GM23338 (cell line): ENCODE results near the gene MVB12B. TPM values are rescaled to one million over a fixed set of nuclear protein-coding genes. Genes with fewer than 3 reads are reported as not detected.

Experiments used
- ATAC-seq: fragments of 200-7000 bp; cut with Tn5 transposase; 3 replicates; pipeline ENCODE4 v1.9.1; 2020
- DNase-seq: peaks from one replicate; pipeline ENCODE4 v3.0.0-alpha.2; 2015; ENCODE audit warnings: low spot score
- H2AFZ ChIP-seq: fragments of 200-600 bp; sonication (generic); 2 replicates; pipeline ENCODE4 v1.8.0; 2016; ENCODE audit warnings: antibody characterized with exemption, mild to moderate bottlenecking, moderate library complexity
- H3F3A ChIP-seq: fragments of 200-600 bp; sonication (generic); replicated peaks from 2 replicates; pipeline ENCODE4 v1.8.0; 2017; ENCODE audit warnings: antibody characterized with exemption, mixed run types, low read depth
- H3K27ac ChIP-seq: fragments of 200-600 bp; sonication (generic); 2 replicates; pipeline ENCODE4 v1.6.1; 2016; ENCODE audit warnings: low read depth
- H3K27me3 ChIP-seq: fragments of 200-600 bp; sonication (generic); 2 replicates; pipeline ENCODE4 v1.8.0; 2016; ENCODE audit warnings: mild to moderate bottlenecking, mixed run types, moderate library complexity; ENCODE audit not compliant: insufficient read depth
- H3K36me3 ChIP-seq: fragments of 200-600 bp; sonication (generic); 2 replicates; pipeline ENCODE4 v1.8.0; 2016; ENCODE audit warnings: mild to moderate bottlenecking; ENCODE audit not compliant: insufficient read depth
- H3K4me1 ChIP-seq: fragments of 200-600 bp; sonication (generic); 2 replicates; pipeline ENCODE4 v1.8.0; 2016; ENCODE audit warnings: mild to moderate bottlenecking, moderate library complexity; ENCODE audit not compliant: insufficient read depth
- H3K4me2 ChIP-seq: fragments of 200-600 bp; sonication (generic); 2 replicates; pipeline ENCODE4 v1.7.1; 2017; ENCODE audit warnings: mixed run types
- H3K4me3 ChIP-seq: fragments of 200-600 bp; sonication (generic); 2 replicates; pipeline ENCODE4 v1.6.1; 2016; ENCODE audit warnings: mixed run types
- H3K79me2 ChIP-seq: fragments of 200-600 bp; sonication (generic); replicated peaks from 2 replicates; pipeline ENCODE4 v1.8.0; 2017; ENCODE audit warnings: mild to moderate bottlenecking; ENCODE audit not compliant: insufficient read depth
- H3K9me2 ChIP-seq: fragments of 200-600 bp; sonication (generic); 2 replicates; pipeline ENCODE4 v1.8.0; 2017; ENCODE audit not compliant: insufficient read depth
- H4K20me1 ChIP-seq: fragments of 200-600 bp; sonication (generic); replicated peaks from 2 replicates; pipeline ENCODE4 v1.8.0; 2017; ENCODE audit warnings: mild to moderate bottlenecking; ENCODE audit not compliant: insufficient read depth
- H3K27ac Mint-ChIP-seq: 2 replicates; pipeline ENCODE4 v1.8.0; 2020; ENCODE audit warnings: inconsistent platforms, mild to moderate bottlenecking, moderate library complexity, mixed read lengths
- H3K27me3 Mint-ChIP-seq: 3 replicates; pipeline ENCODE4 v1.8.0; 2022; ENCODE audit warnings: low read depth, mild to moderate bottlenecking, moderate library complexity, mixed read lengths, inconsistent platforms; ENCODE audit not compliant: insufficient read depth, poor library complexity
- H3K36me3 Mint-ChIP-seq: 3 replicates; pipeline ENCODE4 v1.8.0; 2021; ENCODE audit warnings: low read depth, mild to moderate bottlenecking, inconsistent platforms, moderate library complexity, mixed read lengths
- H3K4me1 Mint-ChIP-seq: 3 replicates; pipeline ENCODE4 v1.8.0; 2020; ENCODE audit warnings: mild to moderate bottlenecking, inconsistent platforms, mixed read lengths
- H3K4me3 Mint-ChIP-seq: 3 replicates; pipeline ENCODE4 v1.8.0; 2021; ENCODE audit warnings: moderate library complexity, mild to moderate bottlenecking, inconsistent platforms, mixed read lengths
- H3K9me3 Mint-ChIP-seq: 3 replicates; pipeline ENCODE4 v1.8.0; 2020; ENCODE audit warnings: moderate library complexity, mild to moderate bottlenecking, inconsistent platforms, mixed read lengths
- CREB1 ChIP-seq: fragments of 250-450 bp; sonication (Bioruptor Pico); IDR thresholded peaks from 2 replicates; pipeline ENCODE4 v1.5.0; 2020; ENCODE audit warnings: low read depth, mild to moderate bottlenecking, moderate library complexity
- EZH2 ChIP-seq: fragments of 200-600 bp; sonication (generic); IDR thresholded peaks from one replicate; pipeline ENCODE4 v1.8.0; 2017; ENCODE audit warnings: antibody characterized with exemption, mild to moderate bottlenecking, low read depth; ENCODE audit not compliant: unreplicated experiment
- EZH2phosphoT487 ChIP-seq: fragments of 200-600 bp; sonication (generic); IDR thresholded peaks from one replicate; pipeline ENCODE4 v1.8.1; 2018; ENCODE audit warnings: antibody characterized with exemption; ENCODE audit not compliant: unreplicated experiment
- JUNB ChIP-seq: IDR thresholded peaks from one replicate; pipeline ENCODE4 v1.6.1; 2016; ENCODE audit warnings: antibody characterized with exemption; ENCODE audit not compliant: unreplicated experiment
- NANOG ChIP-seq: IDR thresholded peaks from 2 replicates; pipeline ENCODE4 v1.6.1; 2016; ENCODE audit warnings: antibody characterized with exemption, borderline replicate concordance
- STAT1 ChIP-seq: IDR thresholded peaks from one replicate; pipeline ENCODE4 v1.6.1; 2016; ENCODE audit warnings: antibody characterized with exemption; ENCODE audit not compliant: unreplicated experiment
- ZNF114 ChIP-seq: fragments of 250-450 bp; sonication (Bioruptor Pico); IDR thresholded peaks from 2 replicates; pipeline ENCODE4 v1.5.0; 2020; ENCODE audit warnings: mild to moderate bottlenecking, moderate library complexity
- polyA plus RNA-seq: library from polyadenylated mRNA; unstranded; fragments of >200 nt; fragmentation: Nextera tagmentation; extraction: Ambion mirVana; gene quantifications from 2 replicates; pipeline ENCODE4 v1.2.1, GENCODE V29; 2016
- total RNA-seq: library from RNA; depleted of rRNA; stranded (reverse); fragments of >200 nt; shearing (Covaris generic); gene quantifications from 2 replicates; pipeline ENCODE4 v1.2.3, GENCODE V29; 2014
- TF ChIP-seq, protein P1 (sequence below): fragments of 250-450 bp; sonication (Bioruptor Pico); IDR thresholded peaks from 2 replicates; pipeline ENCODE4 v1.5.0; 2020; ENCODE audit warnings: mild to moderate bottlenecking, moderate library complexity

MVB12B gene
- total and polyA plus RNA-seq, 2 experiments from 2014 or later: 1.9 to 6.6 TPM

DNA sequence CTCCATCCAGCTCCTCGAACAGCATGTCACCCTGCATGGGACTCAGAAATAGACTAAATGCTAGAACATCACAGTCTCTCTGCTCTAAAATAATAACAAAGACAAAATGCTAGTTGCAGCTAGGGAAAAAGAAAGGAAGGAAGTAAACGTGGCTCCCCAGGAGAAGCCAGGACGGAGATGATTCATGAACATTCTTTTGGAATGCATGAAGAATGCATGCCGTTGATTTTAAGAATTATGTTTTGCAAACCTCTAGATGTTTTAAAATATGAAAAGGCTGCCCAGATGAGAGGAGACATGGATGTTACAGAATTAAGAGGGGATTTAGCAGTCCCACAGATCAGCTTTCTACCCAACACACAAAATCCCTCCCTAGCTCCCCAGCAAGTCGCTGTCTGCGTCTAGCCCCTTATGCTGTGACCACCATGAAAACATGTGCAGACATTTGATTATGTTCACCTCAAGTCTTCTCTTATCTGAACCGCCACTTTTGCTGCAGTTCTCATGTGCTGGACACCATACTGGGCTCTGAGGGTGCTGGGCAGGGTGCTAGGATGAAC is 147.7 kb downstream of the MVB12B start:
- Histone ChIP-seq H3K4me3 (no peak overlapping the region), H3K79me2 (no peaks in the 10 kb centered on the region), H4K20me1 (no peaks in the 10 kb centered on the region), H3K4me1 (peaks cover 14% of the 10 kb centered on the region), H3K36me3 (no peaks in the 10 kb centered on the region), H3K27ac (no peak overlapping the region), H3K4me2 (no peak overlapping the region), H3K9me2 (no peaks in the 10 kb centered on the region), H3K27me3 (no peaks in the 10 kb centered on the region), H3F3A (no peaks in the 10 kb centered on the region), H2AFZ (no peak overlapping the region)
- H3K36me3 Mint-ChIP-seq: no peaks in the 10 kb centered on the region
- DNase-seq (no peak), ATAC-seq (no peak)
- H3K27ac Mint-ChIP-seq: no peak overlapping the region
- H3K4me1 Mint-ChIP-seq: peaks cover 28% of the 10 kb centered on the region
- TF ChIP-seq, protein P1, sequence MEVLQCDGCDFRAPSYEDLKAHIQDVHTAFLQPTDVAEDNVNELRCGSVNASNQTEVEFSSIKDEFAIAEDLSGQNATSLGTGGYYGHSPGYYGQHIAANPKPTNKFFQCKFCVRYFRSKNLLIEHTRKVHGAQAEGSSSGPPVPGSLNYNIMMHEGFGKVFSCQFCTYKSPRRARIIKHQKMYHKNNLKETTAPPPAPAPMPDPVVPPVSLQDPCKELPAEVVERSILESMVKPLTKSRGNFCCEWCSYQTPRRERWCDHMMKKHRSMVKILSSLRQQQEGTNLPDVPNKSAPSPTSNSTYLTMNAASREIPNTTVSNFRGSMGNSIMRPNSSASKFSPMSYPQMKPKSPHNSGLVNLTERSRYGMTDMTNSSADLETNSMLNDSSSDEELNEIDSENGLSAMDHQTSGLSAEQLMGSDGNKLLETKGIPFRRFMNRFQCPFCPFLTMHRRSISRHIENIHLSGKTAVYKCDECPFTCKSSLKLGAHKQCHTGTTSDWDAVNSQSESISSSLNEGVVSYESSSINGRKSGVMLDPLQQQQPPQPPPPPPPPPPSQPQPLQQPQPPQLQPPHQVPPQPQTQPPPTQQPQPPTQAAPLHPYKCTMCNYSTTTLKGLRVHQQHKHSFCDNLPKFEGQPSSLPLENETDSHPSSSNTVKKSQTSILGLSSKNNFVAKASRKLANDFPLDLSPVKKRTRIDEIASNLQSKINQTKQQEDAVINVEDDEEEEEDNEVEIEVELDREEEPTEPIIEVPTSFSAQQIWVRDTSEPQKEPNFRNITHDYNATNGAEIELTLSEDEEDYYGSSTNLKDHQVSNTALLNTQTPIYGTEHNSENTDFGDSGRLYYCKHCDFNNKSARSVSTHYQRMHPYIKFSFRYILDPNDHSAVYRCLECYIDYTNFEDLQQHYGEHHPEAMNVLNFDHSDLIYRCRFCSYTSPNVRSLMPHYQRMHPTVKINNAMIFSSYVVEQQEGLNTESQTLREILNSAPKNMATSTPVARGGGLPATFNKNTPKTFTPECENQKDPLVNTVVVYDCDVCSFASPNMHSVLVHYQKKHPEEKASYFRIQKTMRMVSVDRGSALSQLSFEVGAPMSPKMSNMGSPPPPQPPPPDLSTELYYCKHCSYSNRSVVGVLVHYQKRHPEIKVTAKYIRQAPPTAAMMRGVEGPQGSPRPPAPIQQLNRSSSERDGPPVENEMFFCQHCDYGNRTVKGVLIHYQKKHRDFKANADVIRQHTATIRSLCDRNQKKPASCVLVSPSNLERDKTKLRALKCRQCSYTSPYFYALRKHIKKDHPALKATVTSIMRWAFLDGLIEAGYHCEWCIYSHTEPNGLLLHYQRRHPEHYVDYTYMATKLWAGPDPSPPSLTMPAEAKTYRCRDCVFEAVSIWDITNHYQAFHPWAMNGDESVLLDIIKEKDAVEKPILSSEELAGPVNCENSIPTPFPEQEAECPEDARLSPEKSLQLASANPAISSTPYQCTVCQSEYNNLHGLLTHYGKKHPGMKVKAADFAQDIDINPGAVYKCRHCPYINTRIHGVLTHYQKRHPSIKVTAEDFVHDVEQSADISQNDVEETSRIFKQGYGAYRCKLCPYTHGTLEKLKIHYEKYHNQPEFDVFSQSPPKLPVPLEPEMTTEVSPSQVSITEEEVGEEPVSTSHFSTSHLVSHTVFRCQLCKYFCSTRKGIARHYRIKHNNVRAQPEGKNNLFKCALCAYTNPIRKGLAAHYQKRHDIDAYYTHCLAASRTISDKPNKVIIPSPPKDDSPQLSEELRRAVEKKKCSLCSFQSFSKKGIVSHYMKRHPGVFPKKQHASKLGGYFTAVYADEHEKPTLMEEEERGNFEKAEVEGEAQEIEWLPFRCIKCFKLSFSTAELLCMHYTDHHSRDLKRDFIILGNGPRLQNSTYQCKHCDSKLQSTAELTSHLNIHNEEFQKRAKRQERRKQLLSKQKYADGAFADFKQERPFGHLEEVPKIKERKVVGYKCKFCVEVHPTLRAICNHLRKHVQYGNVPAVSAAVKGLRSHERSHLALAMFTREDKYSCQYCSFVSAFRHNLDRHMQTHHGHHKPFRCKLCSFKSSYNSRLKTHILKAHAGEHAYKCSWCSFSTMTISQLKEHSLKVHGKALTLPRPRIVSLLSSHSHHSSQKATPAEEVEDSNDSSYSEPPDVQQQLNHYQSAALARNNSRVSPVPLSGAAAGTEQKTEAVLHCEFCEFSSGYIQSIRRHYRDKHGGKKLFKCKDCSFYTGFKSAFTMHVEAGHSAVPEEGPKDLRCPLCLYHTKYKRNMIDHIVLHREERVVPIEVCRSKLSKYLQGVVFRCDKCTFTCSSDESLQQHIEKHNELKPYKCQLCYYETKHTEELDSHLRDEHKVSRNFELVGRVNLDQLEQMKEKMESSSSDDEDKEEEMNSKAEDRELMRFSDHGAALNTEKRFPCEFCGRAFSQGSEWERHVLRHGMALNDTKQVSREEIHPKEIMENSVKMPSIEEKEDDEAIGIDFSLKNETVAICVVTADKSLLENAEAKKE: no peak
- TF ChIP-seq JUNB: no peak
- no peak for TF ChIP-seq NANOG
- no peak for TF ChIP-seq CREB1 (CRISPR knock-in tag)
- no peak for TF ChIP-seq STAT1
- no peak for TF ChIP-seq EZH2
- TF ChIP-seq EZH2phosphoT487: no peak
- no peak for TF ChIP-seq ZNF114 (CRISPR knock-in tag)
- H3K27me3 Mint-ChIP-seq: peaks cover 4% of the 10 kb centered on the region
- no peaks in the 10 kb centered on the region; the same call in 2 of the 3 replicates for H3K9me3 Mint-ChIP-seq
- H3K4me3 Mint-ChIP-seq: no peak overlapping the region
